GM12878 (cell line): ENCODE measurements around the gene EIF5. TPM values are rescaled to one million over a fixed set of nuclear protein-coding genes. Genes with fewer than 3 reads are reported as not detected.

Experiments used
- ATAC-seq: fragments of 200-7000 bp; cut with Tn5 transposase; 3 replicates; pipeline ENCODE4 v1.9.1; 2020; ENCODE audit warnings: mild to moderate bottlenecking, moderate library complexity
- BruUV-seq: library from RNA; stranded (reverse); fragments of 400-500 nt; replicated peaks from 2 replicates; lab custom pipeline; 2021; lab: Mats Ljungman, UMichigan
- CTCF ChIA-PET: fragments of 300-600 bp; sonication (Branson Sonifier 250); formaldehyde crosslinking; extraction: SDS; loops from one replicate; lab custom pipeline; 2021; ENCODE audit warnings: inconsistent platforms; lab: Yijun Ruan, JAX
- POLR2A ChIA-PET: fragments of 350-600 bp; formaldehyde crosslinking; extraction: SDS; loops from one replicate; lab custom pipeline; 2021; ENCODE audit warnings: inconsistent platforms; lab: Charles Lee
- RAD21 ChIA-PET: fragments of 300-600 bp; sonication (Branson Sonifier 250); formaldehyde crosslinking; loops from one replicate; lab custom pipeline; 2023; ENCODE audit warnings: antibody characterized with exemption; ENCODE audit not compliant: unreplicated experiment; lab: Charles Lee
- SMC1A ChIA-PET: fragments of 300-600 bp; sonication (Branson Sonifier 250); formaldehyde crosslinking; loops from one replicate; lab custom pipeline; 2023; ENCODE audit not compliant: unreplicated experiment, uncharacterized antibody; lab: Charles Lee
- DNase-seq: peaks from one replicate; pipeline ENCODE4 v3.0.0-alpha.2; 2011; ENCODE audit warnings: low read depth, low spot score
- FAIRE-seq: peaks from 3 replicates; lab custom pipeline; 2011; peaks lifted over from hg19 to GRCh38; lab: Jason Lieb, UNC
- H2AFZ ChIP-seq: 2 replicates; pipeline ENCODE4 v1.6.0; 2011; ENCODE audit warnings: low read depth, low read length, control low read depth; ENCODE audit not compliant: control insufficient read depth
- H3K27ac ChIP-seq: 2 replicates; pipeline ENCODE4 v1.5.1; 2011; ENCODE audit warnings: control low read depth; ENCODE audit not compliant: control insufficient read depth, insufficient read depth
- H3K27me3 ChIP-seq, 2 experiments: replicated peaks in 1 of 2; 2 replicates each; pipeline versions ENCODE4 v1.6.0 to v1.6.1; 2011; ENCODE audit warnings: low read length in 1 of 2; ENCODE audit not compliant: control insufficient read depth in 2 of 2, insufficient read depth in 2 of 2
- H3K36me3 ChIP-seq, 2 experiments: 2 replicates each; pipeline ENCODE4 v1.5.1; 2011; ENCODE audit warnings: low read length in 1 of 2; ENCODE audit not compliant: control insufficient read depth in 2 of 2, insufficient read depth in 2 of 2
- H3K4me1 ChIP-seq: 2 replicates; pipeline ENCODE4 v1.6.1; 2011; ENCODE audit warnings: mild to moderate bottlenecking, low read length, moderate library complexity, mixed read lengths; ENCODE audit not compliant: control insufficient read depth, insufficient read depth
- H3K4me2 ChIP-seq: 2 replicates; pipeline ENCODE4 v1.6.0; 2011; ENCODE audit warnings: control low read depth; ENCODE audit not compliant: control insufficient read depth, insufficient read depth
- H3K4me3 ChIP-seq: fragments of 200-600 bp; sonication (generic); 2 replicates; pipeline ENCODE4 v1.5.1; 2016
- H3K79me2 ChIP-seq: 2 replicates; pipeline ENCODE4 v1.6.0; 2011; ENCODE audit warnings: low read length; ENCODE audit not compliant: control insufficient read depth, insufficient read depth
- H3K9ac ChIP-seq: 2 replicates; pipeline ENCODE4 v1.8.0; 2011; ENCODE audit warnings: low read length, control low read depth, mixed read lengths; ENCODE audit not compliant: control insufficient read depth, insufficient read depth
- H3K9me3 ChIP-seq: replicated peaks from 3 replicates; pipeline ENCODE4 v1.5.1; 2011; ENCODE audit warnings: mild to moderate bottlenecking, low read length; ENCODE audit not compliant: control insufficient read depth, insufficient read depth
- H4K20me1 ChIP-seq: 2 replicates; pipeline ENCODE4 v1.6.0; 2011; ENCODE audit not compliant: control insufficient read depth, insufficient read depth
- BCL3 ChIP-seq: IDR thresholded peaks from 2 replicates; pipeline ENCODE4 v1.6.1; 2011; ENCODE audit warnings: borderline replicate concordance, low read depth, mild to moderate bottlenecking, moderate library complexity, low read length; ENCODE audit not compliant: insufficient read depth, poor library complexity, severe bottlenecking
- CHD4 ChIP-seq: fragments of 200-600 bp; sonication (generic); IDR thresholded peaks from 2 replicates; pipeline ENCODE4 v1.6.1; 2016; ENCODE audit warnings: mild to moderate bottlenecking
- ELK1 ChIP-seq: IDR thresholded peaks from 2 replicates; pipeline ENCODE4 v1.6.1; 2012; ENCODE audit warnings: low read depth, low read length, improper control_type of control experiment
- ESRRA ChIP-seq: IDR thresholded peaks from 2 replicates; pipeline ENCODE4 v1.6.1; 2012; ENCODE audit warnings: mild to moderate bottlenecking, low read length, improper control_type of control experiment
- GATAD2B ChIP-seq: fragments of 450-650 bp; conservative IDR thresholded peaks from 2 replicates; pipeline ENCODE4 v1.6.1; 2017; ENCODE audit warnings: low read depth, mild to moderate bottlenecking, moderate library complexity
- HDAC2 ChIP-seq: fragments of 200-600 bp; sonication (generic); IDR thresholded peaks from 2 replicates; pipeline ENCODE4 v1.6.1; 2017
- KDM1A ChIP-seq: fragments of 200-600 bp; sonication (generic); IDR thresholded peaks from 2 replicates; pipeline ENCODE4 v1.6.1; 2016; ENCODE audit warnings: borderline replicate concordance
- MAX ChIP-seq: IDR thresholded peaks from 2 replicates; pipeline ENCODE4 v1.6.1; 2012; ENCODE audit warnings: low read depth, low read length, improper control_type of control experiment
- MEF2B ChIP-seq: fragments of 450-650 bp; IDR thresholded peaks from 2 replicates; pipeline ENCODE4 v1.6.1; 2018; ENCODE audit warnings: mild to moderate bottlenecking, moderate library complexity; ENCODE audit not compliant: partially characterized antibody, poor library complexity, severe bottlenecking
- MTA3 ChIP-seq: IDR thresholded peaks from 2 replicates; pipeline ENCODE4 v1.6.1; 2012; ENCODE audit warnings: low read length, inconsistent platforms, borderline replicate concordance
- MYB ChIP-seq: fragments of 150-350 bp; IDR thresholded peaks from 2 replicates; pipeline ENCODE4 v1.6.1; 2014; ENCODE audit warnings: mild to moderate bottlenecking, low read depth, low read length, borderline replicate concordance
- NFXL1 ChIP-seq: fragments of 450-650 bp; IDR thresholded peaks from 2 replicates; pipeline ENCODE4 v1.6.1; 2017; ENCODE audit warnings: antibody characterized with exemption, mild to moderate bottlenecking, borderline replicate concordance
- NKRF ChIP-seq: fragments of 450-650 bp; conservative IDR thresholded peaks from 2 replicates; pipeline ENCODE4 v1.6.1; 2017; ENCODE audit warnings: mild to moderate bottlenecking, moderate library complexity
- RAD21 ChIP-seq: IDR thresholded peaks from 2 replicates; pipeline ENCODE4 v1.6.1; 2011; ENCODE audit warnings: mild to moderate bottlenecking, low read depth, low read length, moderate library complexity; ENCODE audit not compliant: insufficient read depth
- ZNF217 ChIP-seq: fragments of 450-650 bp; IDR thresholded peaks from 2 replicates; pipeline ENCODE4 v1.6.1; 2017; ENCODE audit warnings: antibody characterized with exemption, mild to moderate bottlenecking
- ZNF622 ChIP-seq: fragments of 450-650 bp; IDR thresholded peaks from 2 replicates; pipeline ENCODE4 v1.6.1; 2017; ENCODE audit warnings: mild to moderate bottlenecking, inconsistent platforms
- WGBS: methylation state at CpG from one replicate; pipeline ENCODE4 v1.1.6; 2016; ENCODE audit warnings: low lambda C conversion rate; ENCODE audit not compliant: insufficient replicate concordance, insufficient coverage; ENCODE audit errors: missing lambda C conversion rate; 5-methylcytosine and 5-hydroxymethylcytosine counted together
- in situ Hi-C: fragments of 300-500 bp; cut with MboI; formaldehyde crosslinking; loops from 9 replicates; pipeline ENCODE4 v1.14.3; 2018; ENCODE audit warnings: mixed read lengths
- intact Hi-C: fragments of 100-400 bp; cut with micrococcal nuclease; formaldehyde crosslinking; loops from one replicate; pipeline ENCODE4 v1.14.2; 2022; ENCODE audit not compliant: unreplicated experiment
- polyA plus RNA-seq, 11 experiments: library from polyadenylated mRNA; depleted of rRNA in 4 of 11; unstranded in 6 of 11; stranded (reverse) in 5 of 11; fragments of >200 nt; fragmentation: Nextera tagmentation in 4 of 11; fragmentation: Illumina TruSeq in 1 of 11; extraction: Ambion mirVana in 4 of 11; extraction: Trizol in 1 of 11; gene quantifications; 1 replicate in 1 of 11; 2 replicates in 10 of 11; pipeline versions ENCODE4 v1.2.1 to v1.2.3, GENCODE V29; 2011 to 2016; ENCODE audit warnings: inconsistent platforms in 2 of 11, missing spikeins in 2 of 11, low read depth in 1 of 11
- total RNA-seq, 4 experiments: library from RNA; depleted of rRNA in 3 of 4; stranded (reverse); fragments of >200 nt in 3 of 4; fragmentation: Illumina TruSeq in 1 of 4; extraction: Trizol in 1 of 4; gene quantifications; 2 replicates each; pipeline versions ENCODE4 v1.2.1 to v1.2.3, GENCODE V29; 2013 to 2021

EIF5 gene
- total and polyA plus RNA-seq, 10 of the 15 experiments (the other 5 are each of a cell fraction or from before 2014, with no cell fraction given), result 51.2 to 360 (median 115) TPM

- Histone ChIP-seq H4K20me1 (no peaks in the 10 kb centered on the region), H3K4me1 (peaks cover 5% of the 10 kb centered on the region), H3K4me3 (no peak overlapping the region), H3K36me3 (no peaks in the 10 kb centered on the region), H3K27me3 (peaks cover 0 to 1% of the 10 kb centered on the region in 2 experiments; a peak in 2 of 4 replicates), H3K79me2 (no peaks in the 10 kb centered on the region), H3K9me3 (no peaks in the 10 kb centered on the region), H3K9ac (no peak overlapping the region), H2AFZ (no peak overlapping the region), H3K27ac (no peak overlapping the region), H3K4me2 (no peak overlapping the region)
- ATAC-seq (no peak), DNase-seq (no peak), FAIRE-seq (no peak)
- WGBS, result 50% methylated on average over 8 of the region's 8 CpGs
- in situ Hi-C loops (no loop called here), intact Hi-C loops (no loop called here)
- TF ChIP-seq MEF2B (no peak), CHD4 (no peak), GATAD2B (no peak), ESRRA (no peak), ZNF622 (no peak), BCL3 (no peak), NFXL1 (no peak), NKRF (no peak), MAX (no peak), RAD21 (no peak), HDAC2 (no peak), ZNF217 (no peak), ELK1 (no peak), KDM1A (no peak), MYB (no peak), MTA3 (no peak)
- ChIA-PET RAD21 (no interaction called here), SMC1A (no interaction called here), CTCF (interaction anchor here (0.7 to 0.8 kb wide), 2 partner anchors 20 to 129 kb away, joined by 3 read pairs; no protein-coding TSS in a partner anchor), POLR2A (no interaction called here)
- no TSS peak for BruUV-seq
These were observed 20.3 kb upstream of the EIF5 start for GRCh38 chr14:103313704-103314103.
